Left renal cortex interstitium (tissue), 4 donors: ENCODE results near the gene TMOD3. TPM values are rescaled to one million over a fixed set of nuclear protein-coding genes. Genes with fewer than 3 reads are reported as not detected.
A peak's percentile ranks its signal among the peaks of the same experiment; 100 is the strongest.

Experiments
- DNase-seq, 4 donors: peaks; one replicate each; pipeline ENCODE4 v3.0.0-alpha.2; 2013; ENCODE audit warnings: low read depth in 4 of 4, low spot score in 2 of 4, missing footprints in 1 of 4
- polyA plus RNA-seq, 4 donors: library from polyadenylated mRNA; unstranded; fragments of 120-200 nt; gene quantifications; one replicate each; pipeline ENCODE4 v1.2.1, GENCODE V29; 2013; ENCODE audit not compliant: insufficient read length in 4 of 4

TMOD3 gene
- polyA plus RNA-seq, 4 donors, result 41.6 to 57.2 (median 48.2) TPM

- no peak for DNase-seq
Measured at GRCh38 chr15:51889486-51889885, 60.0 kb downstream of the TMOD3 start.

DNA sequence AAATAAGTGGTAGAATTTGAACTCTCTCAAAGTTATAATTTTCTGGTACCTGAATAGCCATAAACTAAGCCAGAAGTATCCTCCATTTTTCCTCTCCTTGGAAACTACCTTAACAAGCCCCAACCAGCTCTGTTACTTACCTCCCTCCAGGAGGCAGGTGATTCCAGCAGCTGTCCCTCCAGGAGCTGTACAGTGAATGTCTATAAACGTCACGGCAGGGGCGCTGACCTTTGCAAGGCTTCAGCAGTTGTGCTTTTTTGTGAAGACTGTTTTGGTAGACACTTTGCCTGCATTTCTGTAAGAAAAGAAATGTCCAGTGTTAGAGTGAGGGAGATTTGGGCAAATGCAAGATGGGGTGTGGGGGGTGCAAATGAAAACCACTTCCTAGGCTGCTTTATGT is 75.0 kb downstream of the TMOD3 start:
- no peak for DNase-seq

DNA sequence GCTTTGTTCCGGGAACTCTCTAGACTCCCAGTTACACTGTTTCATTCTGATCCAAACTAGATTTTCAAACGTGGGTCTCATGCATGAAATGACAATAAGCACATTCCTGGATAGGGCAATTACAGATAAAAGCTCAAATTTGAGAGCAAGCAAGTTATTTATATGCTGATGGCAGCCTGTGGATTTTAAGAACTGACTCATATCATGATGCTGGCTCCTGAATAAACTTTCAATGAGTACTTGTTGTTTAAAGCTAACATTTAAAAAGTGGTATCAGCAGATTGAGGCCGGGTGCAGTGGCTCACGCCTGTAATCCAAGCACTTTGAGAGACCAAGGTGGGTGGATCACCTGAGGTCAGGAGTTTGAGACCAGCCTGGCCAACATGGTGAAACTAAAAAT is 75.5 kb downstream of the TMOD3 start:
- no peak for DNase-seq

DNA sequence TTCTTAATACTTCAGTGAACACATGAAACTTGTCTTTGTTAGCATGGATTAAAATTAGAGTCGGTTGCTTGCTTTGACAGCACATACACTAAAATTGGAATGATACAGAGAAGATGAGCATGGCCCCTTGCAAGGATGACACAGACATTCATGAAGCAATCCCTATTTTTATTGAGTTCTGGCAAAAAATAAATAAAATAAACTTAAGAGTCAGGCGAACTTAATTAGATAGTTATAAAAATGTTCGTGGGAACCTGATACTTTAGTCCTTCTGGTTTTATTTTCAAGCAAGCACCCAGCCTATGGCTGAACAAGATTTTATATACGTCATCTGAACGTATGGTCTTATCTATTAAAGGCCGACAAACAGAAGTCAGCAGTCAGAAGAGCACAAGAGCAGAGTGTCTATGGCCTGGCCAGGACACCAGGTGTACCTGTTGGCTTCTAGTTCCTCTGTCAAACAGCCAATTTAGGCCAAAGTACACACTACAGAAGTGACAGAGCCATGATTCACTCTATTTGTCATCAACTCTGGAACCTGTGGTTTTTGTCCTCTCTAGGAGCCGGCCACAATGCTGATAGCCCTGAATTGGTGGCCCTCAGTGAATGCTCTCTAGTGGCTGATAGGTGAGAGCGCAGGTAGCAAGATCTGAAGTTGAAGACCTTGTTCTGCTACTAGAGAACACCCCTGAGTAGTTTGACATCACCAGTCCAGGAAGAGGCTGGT is 77.8 kb downstream of the TMOD3 start:
- no peak for DNase-seq

DNA sequence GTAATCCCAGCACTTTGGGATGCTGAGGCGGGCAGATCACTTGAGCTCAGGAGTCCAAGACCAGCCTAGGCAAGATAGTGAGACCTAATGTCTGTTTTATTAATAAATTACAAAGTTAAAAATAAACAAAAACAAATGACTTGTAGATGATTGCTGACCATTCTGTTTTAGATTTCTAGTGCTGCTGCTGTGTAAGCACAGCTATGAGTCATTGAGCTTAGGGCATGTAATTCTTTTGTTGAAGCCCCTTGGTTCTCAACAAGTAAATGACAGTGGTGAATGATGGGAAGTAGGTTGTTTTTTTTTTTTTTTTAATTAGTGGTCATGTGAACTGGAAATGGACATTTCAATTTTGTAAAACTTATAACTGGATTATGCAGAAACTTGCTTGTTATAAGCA is 78.9 kb downstream of the TMOD3 start:
- no peak for DNase-seq

DNA sequence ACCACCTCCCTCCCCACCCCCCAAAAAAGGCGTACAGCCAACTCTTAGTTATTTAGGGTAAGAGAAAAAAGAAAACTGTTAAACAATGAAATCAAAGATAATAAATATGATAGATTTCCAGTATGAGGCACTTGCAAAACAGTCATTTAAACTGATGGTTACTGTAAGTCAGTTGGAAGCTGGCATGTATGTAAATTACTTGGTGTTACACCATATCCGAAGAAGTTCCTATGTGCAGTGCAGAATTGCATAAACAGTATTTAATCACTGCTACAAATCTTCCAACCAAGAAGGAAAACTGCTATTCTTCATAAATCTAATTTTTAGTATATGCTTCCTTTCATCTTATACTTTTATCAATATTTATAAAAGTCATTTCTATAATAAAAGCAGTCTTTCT is 80.1 kb downstream of the TMOD3 start:
- DNase-seq, result no peak

GRCh38 chr15:51912528-51912927 is 83.1 kb downstream of the TMOD3 start:
- no peak for DNase-seq

- DNase-seq, result no peak
Measured at GRCh38 chr15:51917493-51917892, 88.0 kb downstream of the TMOD3 start.

DNA sequence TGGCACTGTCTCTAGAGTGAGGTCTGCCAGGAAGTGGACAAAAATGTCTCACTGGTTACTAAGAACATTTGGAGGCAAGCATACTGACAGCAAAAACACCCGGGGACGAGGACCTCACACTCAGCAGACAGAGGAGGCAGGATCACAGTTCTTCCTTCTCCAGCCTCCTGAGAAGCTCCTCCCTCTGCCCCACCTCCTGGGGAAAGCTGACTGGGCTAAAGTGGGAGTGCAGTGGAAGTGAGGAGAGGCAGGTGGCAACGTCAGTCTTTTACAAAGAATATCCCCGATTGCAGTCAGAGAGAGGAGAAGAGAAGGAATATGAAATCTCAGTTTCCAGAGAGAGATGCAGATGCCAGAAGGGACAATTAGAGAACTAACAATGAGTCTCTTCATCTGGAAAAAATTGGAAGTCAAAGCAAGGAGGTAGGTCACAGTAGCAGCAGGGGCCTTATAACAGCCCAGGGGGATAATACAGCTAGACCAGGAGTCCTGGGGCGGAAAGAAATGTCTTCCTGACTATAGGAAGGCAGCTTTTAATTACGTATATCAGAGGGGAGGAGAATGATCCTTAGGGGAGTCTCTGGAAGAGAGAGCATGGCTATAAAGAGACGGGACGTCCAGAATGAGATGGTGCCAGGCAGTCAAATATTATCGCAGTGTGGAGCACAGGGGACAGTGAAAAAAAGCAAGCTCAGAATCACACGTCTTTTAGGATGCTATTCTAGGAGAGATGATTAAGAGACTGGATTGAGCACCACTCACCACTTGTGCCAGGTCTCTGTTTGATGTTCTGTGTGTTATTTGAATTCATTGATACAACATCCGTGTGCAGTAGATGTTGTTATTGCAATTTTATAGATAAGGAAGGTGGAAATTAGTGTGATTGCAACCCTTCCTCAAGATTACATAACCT is 95.0 kb downstream of the TMOD3 start:
- peak in 1 of 4 donors; percentile 6 for DNase-seq

DNA sequence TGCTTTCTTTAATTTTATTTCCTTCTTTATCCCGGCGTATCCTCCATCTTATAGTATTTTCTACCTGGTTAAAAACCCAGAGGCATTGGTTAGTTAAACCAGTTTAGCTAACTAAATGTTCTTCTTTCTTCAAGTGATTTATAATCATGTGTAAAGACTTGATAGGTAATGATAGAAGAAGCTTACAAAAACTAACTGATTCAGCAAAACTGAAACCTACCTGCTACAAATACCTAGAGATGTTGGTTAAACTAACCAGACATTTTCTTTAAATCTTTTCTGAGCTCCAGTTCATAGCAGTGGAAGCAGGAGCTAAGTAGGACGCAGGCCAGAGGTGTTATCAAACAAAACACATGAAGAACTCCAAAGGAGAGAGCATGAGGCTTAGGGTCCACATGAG is 97.4 kb downstream of the TMOD3 start:
- DNase-seq, result no peak

DNA sequence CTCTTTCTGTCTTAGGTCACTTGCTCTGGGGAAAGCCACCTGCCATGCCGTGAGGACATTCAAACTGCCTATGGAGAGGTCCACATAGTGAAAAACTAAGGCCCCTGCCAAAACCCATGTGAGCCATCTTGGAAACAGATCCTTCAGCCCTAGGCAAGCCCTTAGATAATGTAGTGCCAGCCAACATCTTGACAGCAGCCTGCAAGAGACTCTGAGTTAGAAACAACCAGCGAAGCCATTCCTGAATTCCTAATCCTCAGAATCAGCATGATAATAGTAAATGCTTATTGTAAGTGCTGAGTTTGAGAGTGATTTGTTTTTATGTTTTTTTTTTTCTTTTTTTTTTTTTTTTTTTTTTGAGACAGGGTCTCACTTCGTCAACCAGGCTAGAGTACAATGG is 101.6 kb downstream of the TMOD3 start:
- DNase-seq, result no peak

DNA sequence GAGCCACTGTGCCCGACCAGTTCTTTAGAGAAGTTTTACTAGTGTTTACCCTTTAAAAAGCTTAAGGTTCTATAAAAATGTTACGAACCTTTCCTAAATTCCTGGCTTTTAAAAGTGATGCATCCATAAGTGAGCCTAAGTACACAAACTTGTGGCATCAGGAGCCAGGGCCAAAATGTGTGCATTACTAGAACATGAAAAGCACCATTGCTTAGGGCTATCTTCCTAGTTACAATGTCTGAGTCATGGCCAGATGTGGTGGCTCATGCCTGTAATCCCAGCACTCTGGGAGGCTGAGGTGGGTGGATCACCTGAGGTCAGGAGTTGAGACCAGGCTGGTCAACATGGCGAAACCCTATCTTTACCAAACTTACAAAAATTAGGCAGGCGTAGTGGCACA is 102.2 kb downstream of the TMOD3 start:
- no peak for DNase-seq

GRCh38 chr15:51932161-51932560 is 102.7 kb downstream of the TMOD3 start:
- no peak for DNase-seq

DNA sequence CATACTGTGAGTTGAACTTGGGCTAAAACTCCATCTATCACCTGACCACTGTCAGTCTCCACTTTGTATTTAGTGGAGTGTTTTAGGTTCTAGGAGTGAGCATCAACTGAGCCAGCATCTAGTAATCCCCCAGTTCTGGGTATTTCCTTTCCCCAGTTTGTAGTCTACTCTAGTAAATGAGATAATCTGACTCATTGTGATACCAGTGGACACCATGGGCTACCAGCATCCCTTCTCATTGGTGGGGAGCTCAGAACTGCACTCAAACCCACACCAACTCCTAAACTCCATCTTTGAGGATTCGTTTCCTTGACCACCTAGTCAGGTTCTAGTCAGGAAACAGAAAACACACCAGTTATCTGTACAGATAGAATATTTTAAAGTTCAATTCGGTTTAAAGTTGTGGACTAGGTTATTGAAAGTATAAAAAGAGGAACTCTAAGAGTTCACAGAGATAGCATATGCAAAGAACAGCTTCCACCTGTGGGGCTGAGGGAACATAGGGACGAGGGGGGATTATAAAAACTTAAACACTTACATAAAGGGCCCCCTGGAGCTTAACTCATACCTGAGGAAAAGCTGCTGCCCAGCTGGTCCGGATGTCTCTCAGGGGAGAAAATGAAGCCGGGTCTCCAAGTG is 106.1 kb downstream of the TMOD3 start:
- DNase-seq, result no peak

- DNase-seq, result no peak
Measured at GRCh38 chr15:51936105-51936478, 106.6 kb downstream of the TMOD3 start.

DNA sequence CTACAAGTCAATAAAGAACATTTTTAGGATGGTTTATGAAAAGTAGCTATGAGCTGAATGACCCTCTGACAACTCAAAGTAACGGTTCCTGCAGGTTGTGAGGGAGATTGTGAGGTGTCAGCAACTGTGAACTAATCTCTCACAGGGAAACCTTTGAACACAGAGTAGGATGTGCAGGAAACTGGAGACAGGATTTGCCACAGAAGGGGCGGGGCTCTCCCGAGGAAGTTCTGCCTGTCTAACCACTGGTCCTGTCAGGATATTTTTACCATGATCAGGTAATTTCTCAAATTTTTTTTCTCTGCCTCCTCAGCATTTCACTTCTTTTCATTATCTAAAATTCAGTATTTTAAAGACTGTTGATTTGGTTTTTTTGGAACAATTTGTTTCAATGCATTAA is 108.8 kb downstream of the TMOD3 start:
- DNase-seq, result no peak

DNA sequence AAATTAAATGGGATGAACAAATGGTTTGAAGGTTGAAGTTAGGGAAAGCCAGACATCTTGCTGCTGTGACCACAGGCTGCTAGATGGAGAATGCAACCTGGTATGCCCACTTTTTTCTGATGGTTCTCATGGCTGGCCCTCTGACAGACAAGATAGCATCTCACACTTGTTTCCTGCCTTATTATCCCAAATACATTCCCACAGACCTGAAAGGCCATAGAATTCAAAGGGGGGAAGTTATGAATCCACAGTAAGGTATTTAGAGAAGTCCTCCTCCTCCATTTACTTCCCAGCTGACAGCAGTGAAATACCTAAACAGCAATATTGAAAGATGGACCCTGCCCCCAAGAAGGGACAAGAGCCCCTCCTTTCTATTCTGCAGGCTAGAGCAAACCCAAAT is 109.8 kb downstream of the TMOD3 start:
- DNase-seq, result no peak

DNA sequence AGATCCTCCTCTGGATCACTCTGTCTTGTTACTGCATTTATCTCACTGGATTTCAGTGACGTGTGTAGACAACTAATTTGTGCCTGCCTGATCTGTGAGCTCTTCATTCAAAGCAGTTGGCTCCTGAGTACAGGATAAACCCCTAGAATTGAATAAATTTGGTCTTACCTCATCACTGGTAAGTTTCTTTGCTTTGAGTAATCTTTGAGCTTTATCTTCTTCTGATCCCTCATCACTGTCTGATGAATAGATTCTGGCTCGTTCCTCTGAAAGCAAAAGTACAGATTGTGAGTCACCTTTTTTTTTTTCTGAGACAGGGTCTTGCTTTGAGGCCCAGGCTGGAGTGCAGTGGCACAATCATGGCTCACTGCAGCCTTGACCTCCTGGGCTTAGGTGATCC is 117.7 kb downstream of the TMOD3 start:
- no peak for DNase-seq

- DNase-seq, result no peak
Measured at GRCh38 chr15:51952805-51953204, 123.4 kb downstream of the TMOD3 start.

GRCh38 chr15:51955504-51955903 is 126.1 kb downstream of the TMOD3 start:
- no peak for DNase-seq
